Measurements from ENCODE around the gene PNPLA3.

GRCh38 chr22:43878831-43879550, 44.6 kb upstream of the PNPLA3 start:
- no peak for TF ChIP-seq POLR2A (IDR thresholded peaks at IDR 0.05)
- TF ChIP-seq, protein P1, sequence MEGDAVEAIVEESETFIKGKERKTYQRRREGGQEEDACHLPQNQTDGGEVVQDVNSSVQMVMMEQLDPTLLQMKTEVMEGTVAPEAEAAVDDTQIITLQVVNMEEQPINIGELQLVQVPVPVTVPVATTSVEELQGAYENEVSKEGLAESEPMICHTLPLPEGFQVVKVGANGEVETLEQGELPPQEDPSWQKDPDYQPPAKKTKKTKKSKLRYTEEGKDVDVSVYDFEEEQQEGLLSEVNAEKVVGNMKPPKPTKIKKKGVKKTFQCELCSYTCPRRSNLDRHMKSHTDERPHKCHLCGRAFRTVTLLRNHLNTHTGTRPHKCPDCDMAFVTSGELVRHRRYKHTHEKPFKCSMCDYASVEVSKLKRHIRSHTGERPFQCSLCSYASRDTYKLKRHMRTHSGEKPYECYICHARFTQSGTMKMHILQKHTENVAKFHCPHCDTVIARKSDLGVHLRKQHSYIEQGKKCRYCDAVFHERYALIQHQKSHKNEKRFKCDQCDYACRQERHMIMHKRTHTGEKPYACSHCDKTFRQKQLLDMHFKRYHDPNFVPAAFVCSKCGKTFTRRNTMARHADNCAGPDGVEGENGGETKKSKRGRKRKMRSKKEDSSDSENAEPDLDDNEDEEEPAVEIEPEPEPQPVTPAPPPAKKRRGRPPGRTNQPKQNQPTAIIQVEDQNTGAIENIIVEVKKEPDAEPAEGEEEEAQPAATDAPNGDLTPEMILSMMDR (IDR thresholded peaks at IDR 0.05): no peak

All from heart left ventricle (tissue), 13 donors.